Stimulated activated CD4-positive, alpha-beta T cell treated with anti-CD3 and anti-CD28 coated beads, Interleukin-1b, Interleukin-23, amount 100 ng/mL, for 1 hour (primary cell): ENCODE data around the gene PKP4.

Source experiments
- DNase-seq, 2 donors: peaks; one replicate each; pipeline ENCODE4 v3.0.0-alpha.2; 2020; ENCODE audit warnings: low read depth in 2 of 2

The PKP4 gene

DNA sequence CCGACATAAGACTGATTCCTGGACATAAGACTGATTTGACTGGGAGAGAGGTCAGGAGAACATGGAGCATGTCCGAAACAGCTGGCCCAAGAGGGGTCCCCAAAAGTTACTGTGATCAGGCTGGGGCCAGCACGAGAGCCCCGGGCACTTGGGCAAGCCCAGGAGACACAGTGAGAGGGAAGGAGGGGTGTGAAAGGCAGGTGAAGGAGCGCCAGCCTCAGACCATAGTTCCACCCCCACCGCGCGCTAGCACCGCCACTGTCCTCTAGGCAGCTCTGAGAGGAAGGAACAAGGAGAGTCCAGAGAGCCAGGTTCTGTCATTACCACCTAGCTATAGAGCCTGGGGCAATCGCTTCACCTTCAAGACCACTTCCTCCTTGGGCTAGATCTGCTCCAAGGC lies 260.2 kb downstream of the PKP4 start:
- DNase-seq = no peak

DNA sequence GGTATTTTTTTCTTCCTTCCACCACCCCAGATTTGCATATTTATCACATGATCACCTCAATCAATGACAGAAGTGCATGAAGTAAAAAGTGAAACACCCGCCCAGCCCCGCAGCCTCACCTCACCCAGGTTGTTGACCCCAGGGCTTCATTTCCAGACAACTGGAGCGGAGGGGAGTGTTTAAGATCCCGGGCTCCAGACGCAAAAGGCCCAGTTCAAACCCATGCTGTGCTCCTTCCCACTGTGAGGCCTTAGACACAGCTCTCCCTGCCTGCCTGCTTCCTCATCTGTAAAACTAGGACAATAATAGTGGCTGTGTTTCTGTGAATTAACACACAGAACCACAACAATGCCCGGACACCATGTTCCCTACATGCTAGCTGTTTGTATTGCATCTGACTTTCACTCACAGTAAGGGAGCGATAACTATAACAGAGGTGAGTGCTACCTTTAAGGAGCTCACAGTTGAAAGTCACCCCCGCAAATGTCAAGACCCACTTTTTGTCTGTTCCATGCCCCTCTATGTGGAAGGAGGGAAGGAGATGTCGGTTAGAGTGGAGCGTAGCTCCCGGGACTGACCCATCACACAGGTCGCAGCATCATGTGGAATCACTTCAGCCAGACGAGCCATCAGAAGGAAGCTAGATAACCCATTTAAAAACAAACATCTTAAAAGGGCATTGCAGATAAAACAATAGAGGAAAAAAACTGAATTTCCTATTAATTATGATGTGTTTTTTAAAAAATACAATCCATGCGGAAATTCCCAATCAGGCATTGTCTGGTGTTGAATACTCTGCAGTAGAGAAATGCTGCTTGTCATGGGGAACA lies 260.8 kb downstream of the PKP4 start:
- DNase-seq = no peak

DNA sequence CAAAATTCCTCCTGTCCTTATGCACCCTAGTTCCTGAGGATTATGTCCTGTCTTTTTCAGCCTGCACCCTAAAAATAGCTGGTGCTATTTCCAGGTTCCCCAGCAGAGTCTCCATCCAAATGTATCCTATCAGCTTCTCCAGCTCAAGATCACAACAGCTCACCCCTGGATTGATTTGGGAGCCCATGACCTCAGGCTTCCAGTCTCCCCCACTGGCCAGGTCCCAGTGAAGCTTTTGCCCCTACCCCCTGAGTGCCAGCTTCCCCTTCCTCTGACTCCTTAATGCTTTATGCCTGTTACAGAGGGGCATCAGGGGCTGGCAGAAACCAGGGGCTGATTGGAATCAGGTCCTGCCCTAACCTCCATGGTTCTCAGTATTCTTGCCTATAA lies 261.4 kb downstream of the PKP4 start:
- DNase-seq = no peak

DNA sequence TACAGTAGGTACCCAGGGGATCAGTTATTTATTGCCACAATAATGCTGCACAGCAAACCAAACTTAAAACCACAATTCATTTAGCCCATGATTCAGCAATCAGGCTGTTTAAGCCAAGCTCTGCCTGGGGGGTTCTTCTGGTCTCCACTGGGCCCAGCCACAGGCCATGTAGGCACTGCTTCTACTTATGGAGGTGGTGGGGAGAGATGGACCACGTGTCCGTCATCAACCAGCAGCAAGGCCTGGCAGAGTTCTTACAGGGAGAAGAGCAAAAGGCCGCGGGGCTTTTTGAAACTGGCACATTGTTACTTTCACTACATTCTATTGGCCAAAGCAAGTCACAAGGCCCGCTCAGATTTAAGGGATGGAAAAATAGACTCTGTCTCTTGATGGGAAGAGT lies 262.1 kb downstream of the PKP4 start:
- no peak for DNase-seq

DNA sequence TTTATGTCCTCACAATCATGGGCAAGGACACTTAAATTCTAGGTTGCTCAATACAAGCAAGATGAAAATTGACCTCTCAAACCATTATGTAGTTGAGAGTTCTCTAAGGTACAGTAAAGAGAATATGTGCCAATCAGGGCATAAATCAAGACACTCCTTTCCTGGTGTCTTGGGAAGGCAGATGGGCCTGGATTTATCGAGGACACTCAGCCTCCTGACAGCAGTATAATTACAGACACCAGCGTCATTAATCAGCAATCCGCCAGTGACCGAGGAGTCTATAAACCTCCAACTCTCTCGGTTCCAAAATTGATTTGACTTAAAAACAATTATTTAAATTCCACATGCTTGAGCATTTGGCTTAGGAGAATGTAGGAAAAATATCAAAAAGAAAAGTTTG lies 262.7 kb downstream of the PKP4 start:
- no peak for DNase-seq

DNA sequence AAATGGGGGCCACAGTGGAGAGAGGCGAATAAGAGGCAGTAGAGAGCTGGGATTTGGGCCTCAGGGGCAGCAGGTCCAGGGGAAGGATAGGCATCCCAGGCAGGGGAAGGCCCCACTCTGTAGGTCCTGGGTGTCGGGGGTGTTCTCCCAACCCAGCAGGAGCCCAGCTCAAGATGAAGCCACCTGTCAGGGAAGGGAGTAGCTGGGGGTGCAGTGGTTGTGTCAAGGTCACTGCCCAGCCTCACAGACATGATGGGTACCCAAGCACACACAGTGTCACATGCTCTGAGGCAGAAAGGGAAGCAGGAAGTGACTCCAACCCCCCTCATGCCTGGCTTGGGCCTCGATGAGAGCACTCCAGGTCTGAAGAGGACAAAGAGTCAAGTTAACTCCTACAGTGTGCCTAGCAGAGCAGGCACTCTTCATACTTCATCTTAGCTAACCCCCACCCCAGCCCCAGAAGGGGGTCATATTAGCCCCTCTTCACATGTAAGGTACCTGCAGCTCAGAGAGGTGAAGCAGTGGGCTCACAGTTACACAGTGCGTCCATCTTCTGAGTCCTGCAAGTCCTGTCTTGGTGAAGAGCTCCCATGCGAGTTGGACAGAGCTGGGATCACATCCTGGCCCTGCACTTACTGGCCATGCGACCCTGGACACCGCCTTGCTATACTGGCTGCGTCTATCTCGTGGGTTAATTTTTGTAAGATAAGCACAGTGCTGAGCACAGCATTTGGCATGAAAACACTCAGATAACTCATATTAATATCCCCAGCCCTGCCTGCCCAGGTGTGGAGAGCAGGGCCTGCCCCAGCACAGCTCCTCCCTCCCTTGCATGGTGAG lies 265.7 kb downstream of the PKP4 start:
- no peak for DNase-seq

DNA sequence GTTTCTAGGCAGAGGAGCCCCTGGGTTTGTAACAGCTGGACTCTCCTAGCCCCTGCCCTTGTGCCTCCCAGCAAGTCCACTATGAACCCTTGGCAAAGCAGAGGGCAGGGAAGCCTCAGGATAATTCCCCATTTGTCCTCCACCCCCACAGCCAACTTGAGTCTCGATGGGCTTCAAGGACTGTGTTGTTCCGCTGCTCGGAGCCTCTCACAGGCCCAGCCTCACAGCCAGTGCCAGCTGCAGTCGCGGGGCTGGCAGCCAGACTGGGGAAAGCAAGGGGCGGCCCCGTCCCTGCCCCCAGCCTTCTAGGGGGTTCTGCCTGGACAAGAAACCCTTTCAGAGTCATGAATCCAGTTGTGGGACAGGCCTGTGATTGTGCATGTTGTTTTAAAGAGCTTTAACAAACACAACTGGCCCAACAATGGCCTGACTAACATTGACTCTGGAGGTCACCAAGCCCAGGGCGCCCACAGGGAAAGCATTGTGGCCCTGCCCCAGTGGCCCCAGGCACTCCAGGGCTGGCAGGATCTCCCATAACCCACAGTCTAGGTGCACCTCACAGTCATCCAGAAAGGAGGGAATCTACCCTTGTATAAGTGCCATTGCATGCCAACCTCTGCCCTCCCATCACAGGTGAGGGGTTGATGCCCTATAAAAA lies 266.6 kb downstream of the PKP4 start:
- no peak for DNase-seq

DNA sequence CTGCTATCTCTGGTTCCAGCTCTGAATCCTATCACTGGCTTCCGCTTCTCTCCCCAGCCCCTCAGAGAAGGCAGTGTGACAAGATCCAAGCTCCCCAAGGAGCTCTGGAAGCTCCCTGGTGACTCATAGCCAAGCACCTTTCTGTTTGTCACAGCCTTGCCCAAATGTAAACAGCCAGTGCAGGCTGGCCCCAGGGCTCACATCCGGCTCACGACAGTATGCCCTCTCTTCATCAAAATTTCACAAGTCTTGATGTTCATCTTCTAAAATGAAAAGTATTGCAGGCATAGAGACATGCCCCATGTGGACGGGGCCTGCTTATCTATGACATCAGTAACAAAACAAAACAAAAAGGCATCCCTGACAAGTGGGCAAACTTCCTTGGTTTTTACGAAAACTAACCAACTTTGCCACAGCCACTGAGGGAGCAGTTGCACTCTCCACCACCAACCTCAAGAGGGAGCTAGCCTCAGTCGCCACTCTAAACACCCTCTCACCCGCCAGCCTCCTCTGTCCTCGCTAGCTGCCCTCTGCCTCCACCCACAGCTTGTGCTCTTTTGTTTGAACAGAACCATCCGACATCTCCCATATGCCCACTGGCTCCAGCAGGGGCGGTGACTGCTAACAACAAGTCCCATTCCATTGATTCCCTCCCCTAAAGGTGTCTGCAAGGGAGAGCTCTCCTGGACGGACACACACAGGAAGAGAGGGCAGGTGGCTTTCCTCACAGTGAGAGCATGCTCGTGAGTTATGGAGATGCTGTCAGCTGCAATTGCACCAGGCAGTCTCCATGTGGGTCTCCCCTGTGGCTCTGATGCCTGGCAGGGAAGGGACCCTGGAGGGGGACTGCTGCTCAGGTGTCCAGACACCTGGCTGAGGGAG lies 267.4 kb downstream of the PKP4 start:
- DNase-seq = no peak

DNA sequence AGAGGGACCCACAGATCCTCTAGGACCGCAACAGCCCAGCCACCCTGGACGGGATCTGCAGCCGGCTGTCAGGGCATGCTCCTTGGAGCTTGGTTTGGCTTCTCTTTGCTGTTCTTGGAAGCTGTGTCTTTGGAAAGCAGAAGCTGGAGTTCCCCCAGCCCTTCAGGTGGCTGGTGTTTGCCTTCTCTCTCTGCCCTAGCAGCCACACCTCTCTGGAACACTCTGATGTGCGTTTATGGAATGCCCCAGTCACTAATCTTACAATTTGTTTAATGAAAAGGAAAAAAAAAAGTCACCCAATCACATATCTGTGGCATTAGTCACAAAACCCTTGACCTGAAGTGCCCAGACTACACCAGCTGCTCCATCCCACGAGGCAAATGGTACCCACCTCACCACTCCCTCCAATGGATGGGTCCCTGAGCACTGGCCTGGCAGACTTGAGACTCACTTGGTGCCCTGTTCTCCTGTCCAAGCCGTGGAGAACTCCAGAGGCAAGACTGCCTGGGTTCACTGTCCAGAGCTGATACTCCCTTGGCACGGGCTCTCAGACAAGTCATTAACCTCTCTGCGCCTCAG lies 268.1 kb downstream of the PKP4 start:
- DNase-seq = no peak

DNA sequence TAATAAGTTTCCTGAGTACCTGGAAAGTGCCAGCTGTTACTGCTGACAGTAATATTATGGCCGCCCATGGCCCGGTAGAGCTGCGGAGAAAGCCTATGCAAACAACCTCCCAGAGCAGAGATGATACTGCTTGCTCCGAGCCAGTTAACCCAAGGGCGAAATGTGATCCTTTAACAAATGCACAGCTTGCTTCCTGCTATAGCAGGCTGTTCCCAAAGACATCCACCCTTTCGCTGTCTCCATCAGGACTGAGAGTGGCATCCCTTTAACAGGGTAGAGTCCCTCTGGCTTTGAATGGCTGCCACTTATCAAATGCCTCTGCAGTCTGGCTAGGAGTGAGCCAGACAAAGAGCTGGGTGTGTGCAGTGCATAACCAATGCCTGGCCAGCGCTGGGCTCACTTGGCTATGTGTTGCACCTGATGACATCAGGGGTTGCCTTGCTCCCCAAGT lies 268.7 kb downstream of the PKP4 start:
- no peak for DNase-seq

DNA sequence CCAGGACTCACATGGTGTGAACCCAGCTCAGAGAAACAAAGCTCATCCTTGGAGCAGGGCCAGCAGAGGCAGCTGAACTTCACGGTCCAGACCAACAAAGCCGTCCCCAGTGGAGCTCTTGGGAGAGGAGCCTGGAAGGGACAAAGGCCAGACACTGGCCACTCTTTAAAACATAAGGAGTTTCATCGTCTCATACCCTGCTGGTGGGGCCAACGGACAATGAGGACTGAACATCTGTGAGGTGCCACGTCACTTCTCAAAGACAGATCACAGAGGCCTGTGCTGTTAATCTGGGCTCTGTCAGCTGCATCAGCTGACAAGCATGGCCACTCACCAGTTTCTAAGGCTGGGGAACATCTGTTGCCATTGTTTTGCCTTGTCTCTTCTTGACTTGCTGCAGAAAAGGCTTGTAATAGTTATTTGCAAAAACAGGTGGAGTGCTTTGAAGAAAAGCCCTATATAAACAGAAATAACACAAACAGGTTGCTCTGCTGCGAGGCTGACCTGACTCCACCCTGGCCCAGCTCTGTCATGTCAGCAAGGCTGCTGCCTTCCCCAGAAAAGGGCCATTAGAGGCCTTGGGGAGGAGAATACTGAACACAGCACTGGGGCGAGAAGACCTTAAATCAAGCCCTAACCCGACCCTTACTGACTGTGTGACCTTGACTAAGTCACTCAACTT lies 270.3 kb downstream of the PKP4 start:
- no peak for DNase-seq

DNA sequence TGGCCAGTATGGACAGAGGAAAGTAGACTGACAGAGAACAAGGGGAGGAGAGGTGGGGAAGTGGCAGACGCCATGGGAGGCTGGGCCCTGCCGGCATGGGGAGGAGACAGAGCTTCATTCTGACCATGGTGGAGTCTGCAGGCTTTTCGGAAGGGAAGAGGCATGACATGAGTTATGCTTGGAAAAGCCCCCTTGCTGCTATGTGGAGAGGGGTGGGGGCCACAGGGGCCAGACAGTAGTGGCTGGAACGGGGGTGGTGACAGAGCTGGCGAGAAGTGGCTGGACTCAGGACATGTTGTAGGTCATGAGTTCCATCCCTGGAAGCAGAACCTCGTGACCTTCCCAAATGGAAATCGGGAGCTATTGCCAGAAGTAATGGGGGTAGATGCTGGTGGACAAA lies 271.7 kb downstream of the PKP4 start:
- DNase-seq = no peak

DNA sequence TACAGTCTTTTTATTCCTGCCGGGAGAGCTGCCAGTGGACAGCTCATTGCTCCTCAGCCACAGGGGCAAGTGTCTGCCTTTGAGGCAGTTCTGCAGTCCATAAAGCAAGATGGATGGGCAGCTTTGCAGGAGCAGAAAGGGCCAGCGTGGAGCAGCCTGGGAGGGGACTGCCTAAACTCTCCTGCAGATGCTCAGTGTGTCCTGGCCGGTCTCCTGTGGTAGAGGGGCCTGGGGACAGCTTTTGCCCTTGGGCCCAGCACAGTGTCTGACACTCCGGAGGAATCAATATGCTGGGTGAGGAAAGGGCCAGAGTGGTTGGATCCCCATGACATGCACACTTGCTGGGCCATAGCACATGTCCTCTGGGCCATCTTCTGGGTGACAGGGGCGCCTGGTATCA lies 272.7 kb downstream of the PKP4 start:
- DNase-seq = no peak

DNA sequence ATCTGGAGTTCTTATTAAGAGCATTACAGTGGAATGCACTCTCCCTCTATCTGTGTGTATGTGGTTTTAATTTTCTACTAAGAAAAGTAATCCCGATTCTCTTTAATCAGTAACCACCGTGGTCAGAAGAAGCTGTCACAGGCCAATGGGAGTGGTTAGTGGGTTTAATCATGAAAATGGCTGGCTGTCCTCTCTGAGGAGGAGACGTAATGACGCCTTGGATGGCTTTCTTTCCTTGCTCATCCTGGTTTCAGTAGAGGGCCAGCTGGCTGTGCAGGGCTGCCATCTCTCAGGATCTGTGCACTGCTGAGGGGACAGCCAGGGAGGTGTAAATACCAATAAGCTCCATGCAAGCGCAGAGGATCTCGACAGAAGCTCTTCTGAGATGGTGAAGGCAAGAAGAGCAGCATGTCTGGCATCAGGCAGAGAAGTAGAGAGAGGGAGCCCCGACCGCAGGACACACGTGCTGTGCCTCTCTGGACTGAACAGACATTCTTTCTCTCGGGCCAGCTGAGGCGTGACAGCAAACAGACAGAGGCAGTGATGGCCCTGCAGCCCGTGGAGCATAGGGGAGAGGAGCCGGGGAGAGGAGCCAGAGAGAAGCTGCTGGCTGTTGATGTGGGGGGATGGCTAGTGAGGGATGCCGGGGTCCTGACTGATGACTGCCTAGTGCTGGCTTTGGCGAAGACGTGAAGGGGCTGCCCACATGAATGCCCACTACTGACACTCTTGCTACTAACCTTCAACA lies 273.3 kb downstream of the PKP4 start:
- DNase-seq = no peak

DNA sequence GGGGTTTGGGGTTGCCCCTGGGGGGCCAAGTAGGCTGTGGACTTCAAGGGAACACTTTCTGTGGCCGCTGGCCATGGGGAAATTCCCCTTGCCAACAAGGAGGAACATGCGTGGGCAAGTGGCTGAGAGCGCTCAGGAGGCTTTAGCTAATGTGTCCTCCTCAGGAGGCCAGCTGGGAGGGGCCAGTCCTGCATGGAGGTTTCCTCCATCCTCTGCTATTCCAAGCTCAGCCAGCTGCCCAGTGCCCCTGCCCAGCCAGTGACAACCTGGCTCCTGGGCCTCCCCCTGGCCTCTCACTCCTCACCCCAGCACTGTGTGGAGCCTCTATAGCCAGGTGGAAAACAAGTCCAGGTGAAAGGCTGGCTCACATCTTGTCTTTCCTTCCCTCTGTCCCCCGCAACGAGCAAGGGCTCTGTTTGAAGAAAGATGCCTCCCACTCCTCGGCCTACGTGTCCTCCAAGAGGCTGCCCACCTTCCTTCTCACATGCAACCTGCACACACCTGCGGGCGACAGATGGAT lies 273.9 kb downstream of the PKP4 start:
- DNase-seq = no peak

DNA sequence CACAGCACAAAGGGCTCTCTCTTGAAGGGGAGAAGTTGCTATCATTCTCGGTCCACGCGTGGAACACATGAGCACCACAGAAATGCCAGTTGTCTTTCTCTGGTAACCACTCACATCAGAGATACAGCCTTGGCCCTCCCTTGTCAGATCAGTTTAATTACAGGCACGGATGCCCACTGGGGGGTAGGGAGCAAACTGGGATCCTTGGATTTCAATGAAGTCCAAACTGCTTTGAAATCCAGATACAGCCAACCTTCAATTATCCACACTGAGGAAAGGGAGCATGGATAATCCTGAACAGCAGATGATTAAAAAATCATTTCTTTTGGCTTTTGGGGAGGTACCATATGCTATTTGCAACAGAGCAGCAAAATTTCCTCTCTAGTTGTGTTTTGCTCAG lies 274.6 kb downstream of the PKP4 start:
- no peak for DNase-seq
